Bronchial epithelial cell (primary cell): ENCODE results near the gene ACTN4. TPM values are rescaled to one million over a fixed set of nuclear protein-coding genes. Genes with fewer than 3 reads are reported as not detected.

Experiments
- DNase-seq: peaks from one replicate; pipeline ENCODE4 v3.0.0-alpha.2; 2010; ENCODE audit warnings: low read depth
- FAIRE-seq: peaks from 2 replicates; lab custom pipeline; 2011; peaks lifted over from hg19 to GRCh38; lab: Jason Lieb, UNC
- H3K27me3 ChIP-seq: 2 replicates; pipeline ENCODE4 v1.5.1; 2011; ENCODE audit warnings: low read length; ENCODE audit not compliant: control insufficient read depth, insufficient read depth
- H3K36me3 ChIP-seq: 2 replicates; pipeline ENCODE4 v1.5.1; 2011; ENCODE audit warnings: low read length; ENCODE audit not compliant: control insufficient read depth, insufficient read depth
- H3K4me3 ChIP-seq: 2 replicates; pipeline ENCODE4 v1.5.1; 2011; ENCODE audit warnings: mild to moderate bottlenecking, low read depth, low read length, control low read depth
- CTCF ChIP-seq: IDR thresholded peaks from 2 replicates; pipeline ENCODE4 v1.5.1; 2011; ENCODE audit warnings: mild to moderate bottlenecking, moderate library complexity, low read length, control low read depth, inconsistent platforms; ENCODE audit not compliant: insufficient read depth, severe bottlenecking
- total RNA-seq: library from RNA; depleted of rRNA; stranded (reverse); fragments of >200 nt; gene quantifications from 2 replicates; pipeline ENCODE4 v1.2.1, GENCODE V29; 2014

Gene ACTN4
- total RNA-seq, 1 donor from 2014 or later = 130 TPM

DNA sequence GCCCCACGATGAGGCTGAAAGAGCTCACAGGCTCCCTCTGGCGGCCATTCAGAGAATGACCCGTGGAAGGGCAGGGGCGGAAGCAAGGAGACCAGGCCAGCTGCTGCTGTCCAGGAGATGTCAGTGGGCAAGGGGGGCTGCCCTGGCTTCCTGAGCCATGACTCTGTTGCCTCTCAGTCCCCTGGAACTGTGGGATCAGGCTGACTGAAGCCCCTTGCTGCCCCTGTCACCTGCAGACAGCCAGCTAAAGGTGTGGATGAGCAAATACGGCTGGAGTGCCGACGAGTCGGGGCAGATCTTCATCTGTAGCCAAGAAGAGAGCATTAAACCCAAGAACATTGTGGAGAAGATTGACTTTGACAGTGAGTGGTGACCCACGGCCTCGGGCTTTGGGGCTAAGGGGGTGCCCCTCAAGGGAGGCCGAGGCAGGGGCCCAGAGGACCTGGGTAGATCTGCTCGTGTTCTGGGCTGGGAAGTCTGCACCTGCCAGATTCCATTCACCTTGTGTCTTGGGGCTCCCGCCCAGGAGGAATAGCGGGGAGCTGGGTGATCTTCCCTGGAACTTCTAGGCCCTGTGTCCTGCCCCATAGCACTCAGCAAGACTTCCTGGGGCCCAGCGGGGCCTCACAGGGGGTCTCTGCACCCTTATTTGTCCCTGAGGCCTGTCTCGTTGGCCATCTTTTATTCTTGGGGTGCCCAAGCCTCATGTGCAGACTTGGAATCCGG, 12.5 kb upstream of the ACTN4 start:
- peak; percentile 42 for DNase-seq
- FAIRE-seq = no peak
- TF ChIP-seq CTCF = peak; percentile 91
- Histone ChIP-seq H3K27me3 (no peaks in the 10 kb centered on the region), H3K36me3 (peaks cover 14% of the 10 kb centered on the region), H3K4me3 (no peak overlapping the region)

GRCh38 chr19:38635483-38636399, 11.7 kb upstream of the ACTN4 start:
- Histone ChIP-seq H3K4me3 (no peak overlapping the region), H3K27me3 (no peaks in the 10 kb centered on the region), H3K36me3 (peaks cover 14% of the 10 kb centered on the region)
- DNase-seq (no peak), FAIRE-seq (no peak)
- no peak for TF ChIP-seq CTCF

DNA sequence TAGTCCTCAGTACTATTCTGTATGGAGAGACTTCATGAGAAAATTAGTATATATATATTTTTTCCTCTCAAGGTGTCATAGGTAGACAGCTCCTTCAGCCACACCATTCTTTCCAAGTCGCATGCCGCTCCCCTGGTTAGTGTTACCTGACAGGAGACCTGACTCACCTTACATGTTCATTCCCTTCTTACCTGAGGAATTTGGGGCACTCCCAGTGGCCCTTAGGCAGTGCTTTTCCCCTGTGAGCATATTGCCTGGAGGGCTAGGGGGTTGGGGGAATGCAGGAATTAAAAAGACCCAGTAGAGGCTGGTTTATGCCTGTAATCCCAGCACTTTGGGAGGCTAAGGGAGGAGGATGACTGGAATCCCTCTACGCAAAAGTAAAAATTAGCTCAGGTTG, 9.0 kb upstream of the ACTN4 start:
- Histone ChIP-seq H3K27me3 (no peaks in the 10 kb centered on the region), H3K4me3 (no peak overlapping the region), H3K36me3 (peaks cover 10% of the 10 kb centered on the region)
- DNase-seq (peak; percentile 70), FAIRE-seq (no peak)
- no peak for TF ChIP-seq CTCF

GRCh38 chr19:38639679-38640078, 7.8 kb upstream of the ACTN4 start:
- H3K4me3 ChIP-seq = no peak overlapping the region
- DNase-seq = no peak
- no peak for FAIRE-seq
- peaks cover 10% of the 10 kb centered on the region for H3K36me3 ChIP-seq
- TF ChIP-seq CTCF = no peak
- H3K27me3 ChIP-seq = no peaks in the 10 kb centered on the region

DNA sequence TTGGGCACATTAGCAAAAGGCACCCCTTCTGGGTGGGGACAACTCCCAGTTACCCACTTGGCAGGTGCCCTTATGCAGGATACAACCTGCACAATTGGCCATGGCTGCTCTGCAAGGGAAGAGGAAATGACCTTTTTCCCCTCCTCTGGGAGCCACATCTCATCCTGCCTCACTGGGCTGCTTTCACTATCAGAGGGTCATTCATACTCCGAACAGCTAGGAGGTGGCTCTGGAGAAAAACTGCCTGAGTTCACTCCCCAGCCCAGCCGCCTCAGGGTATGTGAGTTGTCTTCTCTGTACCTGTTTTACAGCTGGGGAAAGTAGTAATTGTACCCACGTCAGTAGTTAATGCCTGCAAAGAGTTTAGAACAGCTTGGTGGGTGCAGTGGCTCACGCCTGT, 7.1 kb upstream of the ACTN4 start:
- TF ChIP-seq CTCF = no peak
- FAIRE-seq = no peak
- DNase-seq = no peak
- Histone ChIP-seq H3K27me3 (no peaks in the 10 kb centered on the region), H3K4me3 (no peak overlapping the region), H3K36me3 (peaks cover 4% of the 10 kb centered on the region)
